GM19467 (cell line): ENCODE measurements around the gene PTPN18.
"Not testable (repeated sequence)": the region's sequence is repeated elsewhere in the genome, so short reads cannot be mapped to it uniquely, and the experiment has no call there.

Experiments
- ATAC-seq: cut with Tn5 transposase; IDR thresholded peaks from one replicate; pipeline ENCODE4 v1.9.1; 2021; ENCODE audit warnings: mild to moderate bottlenecking, moderate library complexity; ENCODE audit not compliant: unreplicated experiment

The PTPN18 gene, protein sequence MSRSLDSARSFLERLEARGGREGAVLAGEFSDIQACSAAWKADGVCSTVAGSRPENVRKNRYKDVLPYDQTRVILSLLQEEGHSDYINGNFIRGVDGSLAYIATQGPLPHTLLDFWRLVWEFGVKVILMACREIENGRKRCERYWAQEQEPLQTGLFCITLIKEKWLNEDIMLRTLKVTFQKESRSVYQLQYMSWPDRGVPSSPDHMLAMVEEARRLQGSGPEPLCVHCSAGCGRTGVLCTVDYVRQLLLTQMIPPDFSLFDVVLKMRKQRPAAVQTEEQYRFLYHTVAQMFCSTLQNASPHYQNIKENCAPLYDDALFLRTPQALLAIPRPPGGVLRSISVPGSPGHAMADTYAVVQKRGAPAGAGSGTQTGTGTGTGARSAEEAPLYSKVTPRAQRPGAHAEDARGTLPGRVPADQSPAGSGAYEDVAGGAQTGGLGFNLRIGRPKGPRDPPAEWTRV

DNA sequence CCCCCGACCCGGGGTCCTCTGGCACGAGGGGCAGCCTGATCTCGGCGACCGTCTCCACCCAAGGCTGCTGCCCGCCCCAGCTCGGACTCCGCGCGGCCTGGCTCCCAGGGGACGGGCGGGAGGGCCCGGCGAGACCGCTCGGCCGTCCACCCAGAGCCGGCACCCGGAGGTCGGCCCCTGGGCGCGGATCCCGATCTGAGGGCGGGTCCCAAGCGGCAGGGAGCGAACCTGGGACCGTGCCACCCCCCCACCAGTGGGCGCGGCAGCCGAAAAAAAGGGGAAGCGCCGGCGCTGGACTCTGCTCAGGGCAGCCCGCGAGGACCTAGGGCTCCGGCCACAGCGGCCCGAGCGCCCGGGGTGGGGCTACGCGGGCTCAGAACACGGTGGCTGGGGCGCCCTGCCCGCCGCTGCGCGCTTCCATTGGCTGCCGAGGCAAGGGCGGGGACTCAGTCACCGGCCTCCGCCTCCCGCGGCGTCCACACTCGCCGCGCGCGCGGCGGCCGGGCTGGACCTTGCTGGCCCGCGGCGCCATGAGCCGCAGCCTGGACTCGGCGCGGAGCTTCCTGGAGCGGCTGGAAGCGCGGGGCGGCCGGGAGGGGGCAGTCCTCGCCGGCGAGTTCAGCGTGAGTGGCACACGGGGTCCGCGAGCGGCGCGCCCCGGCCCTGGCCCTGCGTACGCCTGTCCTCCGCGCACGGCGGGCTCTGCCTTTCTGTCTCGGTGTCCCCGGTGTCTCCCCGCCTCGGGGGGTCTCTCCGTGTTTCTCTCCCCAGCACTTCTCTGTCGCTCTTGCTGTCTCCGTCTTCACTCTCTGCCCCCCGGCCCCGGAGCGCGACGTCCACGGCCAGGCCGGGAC is at the start of gene PTPN18:
PTPN18 (plus strand) TSS at position 479 of the 854 bp plus-strand sequence; CDS start at position 531, 52 bp downstream.
- ATAC-seq, result peak; percentile 89

DNA sequence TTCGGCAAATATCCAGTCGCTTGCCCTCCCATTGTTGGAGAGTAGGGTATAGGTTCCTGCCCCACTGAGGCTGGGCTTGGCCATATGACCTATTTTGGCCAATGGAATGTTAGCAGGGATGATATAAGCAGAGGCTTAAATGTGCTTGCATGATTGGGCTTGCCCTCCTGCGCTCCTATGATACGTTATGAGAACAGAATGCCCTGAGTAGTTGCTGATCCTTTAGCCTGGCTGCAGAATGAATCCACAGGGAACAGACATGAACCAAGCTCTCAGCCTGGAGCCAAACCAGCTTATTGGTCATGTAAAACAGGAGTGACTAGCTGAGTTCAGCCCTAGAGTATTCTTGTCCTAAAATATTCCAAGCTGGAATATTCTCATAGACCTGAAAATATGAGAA is 48.0 kb upstream of the PTPN18 start:
- no peak for ATAC-seq

DNA sequence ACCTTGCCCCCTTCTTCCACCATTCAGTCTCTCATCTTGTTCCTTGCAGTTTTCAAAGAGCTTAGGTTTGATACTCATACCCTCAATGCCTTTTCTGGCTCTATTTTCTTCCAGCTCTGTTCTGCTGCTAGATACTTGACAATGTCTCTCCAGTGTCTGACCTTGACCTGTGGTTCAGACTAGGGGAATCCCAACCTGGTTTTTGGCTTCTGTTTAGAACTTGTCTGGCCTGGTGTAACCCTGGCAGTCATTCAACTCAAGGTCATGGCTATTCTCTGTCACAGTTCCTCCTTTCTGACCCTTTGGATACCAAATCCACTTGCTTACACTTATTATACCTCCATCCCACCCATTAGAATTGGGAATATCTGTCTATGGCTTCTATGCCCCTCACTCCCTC is 45.0 kb upstream of the PTPN18 start:
- no peak for ATAC-seq

DNA sequence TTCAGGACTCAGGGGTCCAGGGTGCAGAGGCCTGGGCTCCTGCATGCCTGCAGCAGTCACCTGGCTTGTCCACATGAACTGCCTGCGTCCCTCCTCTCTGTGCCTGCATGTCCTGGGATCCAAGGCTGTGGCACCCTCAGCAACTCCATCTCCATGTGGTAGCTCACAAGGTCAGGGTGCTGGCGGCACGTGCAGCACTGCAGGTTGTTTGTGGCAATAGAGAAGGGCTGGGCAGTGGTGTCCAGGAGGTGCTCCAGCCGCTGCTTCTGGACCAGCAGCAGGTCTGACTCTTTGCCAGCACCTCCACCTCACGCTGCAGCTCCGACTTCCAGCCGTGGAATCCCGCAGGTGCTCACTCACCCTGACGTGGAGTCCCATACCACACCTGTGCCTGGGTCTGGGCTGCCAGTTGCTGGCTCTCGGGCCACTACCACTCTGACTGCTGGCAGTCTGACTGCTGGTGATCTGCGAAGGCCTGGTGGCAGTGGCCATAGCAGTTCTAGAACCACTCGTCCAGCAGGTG is 42.0 kb upstream of the PTPN18 start:
- ATAC-seq, result no peak

DNA sequence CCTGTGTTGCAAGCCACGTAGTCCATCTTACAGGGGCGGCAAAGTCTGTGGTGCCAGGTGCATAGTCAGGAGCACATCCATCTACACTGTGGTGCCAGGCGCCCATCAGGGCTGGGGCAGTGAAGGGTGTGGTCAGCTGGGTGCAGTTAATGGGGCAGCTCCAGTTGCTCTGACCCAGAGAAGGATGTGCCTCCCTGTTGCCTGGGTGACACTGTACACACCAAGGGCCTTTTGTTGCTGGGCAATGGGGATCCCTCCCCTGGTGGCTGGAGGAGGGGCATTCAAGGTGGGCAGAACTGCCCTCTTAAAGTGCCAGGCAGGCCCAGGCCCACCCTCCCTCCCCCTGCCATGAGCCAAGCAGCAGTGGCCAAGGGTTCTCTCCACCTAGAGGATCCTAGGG is 41.5 kb upstream of the PTPN18 start:
- ATAC-seq, result no peak

DNA sequence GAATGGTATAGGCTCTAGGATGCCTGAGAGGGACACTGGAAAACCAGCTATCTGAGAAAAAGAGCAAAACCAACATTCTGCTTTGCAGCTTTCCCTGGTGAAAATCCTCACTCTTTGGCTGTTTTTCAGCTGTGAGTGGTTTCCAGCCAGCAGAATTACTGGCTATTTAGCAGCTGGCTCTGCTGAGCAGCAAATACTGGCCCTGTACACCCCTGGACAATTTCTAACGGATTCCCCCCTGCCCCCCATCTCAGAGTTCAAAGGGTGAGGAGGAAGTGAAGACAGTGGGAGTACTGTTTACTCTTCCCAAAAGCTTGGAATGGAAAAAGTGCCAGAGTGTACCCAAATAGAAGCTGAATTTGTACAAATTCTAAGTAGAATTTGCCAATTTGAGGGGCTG is 39.3 kb upstream of the PTPN18 start:
- no peak for ATAC-seq

DNA sequence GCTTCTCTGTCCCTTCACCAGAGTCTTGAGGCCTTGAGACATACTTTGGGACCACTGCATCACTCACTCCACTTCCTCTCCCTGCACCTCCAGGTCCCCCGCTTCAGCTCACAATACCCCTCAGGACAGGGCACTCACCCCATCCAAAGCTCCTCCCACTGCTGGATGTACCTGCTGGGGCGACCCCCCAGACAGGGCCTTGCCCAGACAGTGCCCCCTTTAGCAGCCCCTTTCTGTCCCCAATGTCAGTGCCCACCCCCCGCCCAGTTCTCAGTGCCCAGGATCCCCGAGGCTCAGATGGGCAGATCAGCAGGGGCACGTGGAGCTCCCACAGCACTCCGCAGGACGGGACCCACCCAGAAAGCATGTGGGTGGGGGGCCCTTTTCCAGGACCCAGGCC is 37.0 kb upstream of the PTPN18 start:
- ATAC-seq, result no peak

DNA sequence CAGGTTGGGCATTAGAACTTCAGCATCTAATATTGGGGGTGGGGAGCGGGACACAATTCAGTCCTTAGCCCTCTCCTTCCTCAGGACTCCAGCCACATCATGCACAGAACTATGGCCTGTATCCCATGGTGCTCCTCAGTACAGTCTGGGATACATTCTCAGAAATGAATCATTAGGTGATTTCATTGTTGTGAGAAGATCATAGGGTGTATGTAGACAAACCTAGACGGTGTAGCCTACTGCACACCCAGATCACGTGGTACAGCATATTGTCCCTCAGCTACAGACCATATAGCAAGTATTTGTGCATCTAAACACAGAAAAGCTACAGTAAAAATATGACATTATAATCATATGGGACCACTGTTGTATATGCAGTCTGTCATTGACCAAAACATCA is 36.3 kb upstream of the PTPN18 start:
- no peak for ATAC-seq

DNA sequence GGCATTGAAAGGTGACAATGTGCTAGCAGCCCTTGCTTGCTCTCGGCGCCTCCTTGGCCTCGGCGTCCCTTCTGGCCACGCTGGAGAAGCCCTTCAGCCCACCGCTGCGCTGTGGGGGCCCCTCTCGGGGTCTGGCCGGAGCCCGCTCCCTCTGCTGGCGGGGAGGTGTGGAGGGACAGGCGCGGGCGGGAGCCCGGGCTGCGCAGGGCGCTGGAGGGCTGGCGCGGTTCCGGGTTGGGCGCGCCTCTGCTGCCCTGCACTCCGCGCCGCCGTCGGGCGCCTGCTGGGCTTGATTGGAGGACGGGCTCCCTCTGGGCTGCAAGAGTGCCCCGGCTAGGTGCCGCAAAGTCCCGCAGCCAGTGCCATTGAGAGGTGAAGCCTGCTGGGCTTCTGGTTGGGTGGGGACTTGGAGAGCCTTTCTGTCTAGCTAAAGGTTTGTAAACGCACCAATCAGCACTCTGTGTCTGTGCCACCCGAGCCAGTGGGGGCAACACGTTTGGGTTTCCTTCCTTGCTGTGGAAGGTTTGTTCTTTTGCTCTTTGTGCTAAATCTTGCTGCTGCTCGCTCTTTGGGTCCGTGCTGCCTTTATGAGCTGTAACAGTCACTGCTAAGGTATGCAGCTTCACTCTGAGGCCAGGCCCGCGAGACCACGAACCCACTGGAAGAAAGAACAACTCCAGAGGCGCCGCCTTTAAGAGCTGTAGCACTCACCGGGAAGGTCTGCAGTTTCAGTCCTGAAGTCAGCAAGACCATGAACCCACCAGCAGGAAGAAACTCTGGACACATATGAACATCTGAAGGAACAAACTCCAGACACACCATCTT is 27.9 kb upstream of the PTPN18 start:
- ATAC-seq, result no peak

DNA sequence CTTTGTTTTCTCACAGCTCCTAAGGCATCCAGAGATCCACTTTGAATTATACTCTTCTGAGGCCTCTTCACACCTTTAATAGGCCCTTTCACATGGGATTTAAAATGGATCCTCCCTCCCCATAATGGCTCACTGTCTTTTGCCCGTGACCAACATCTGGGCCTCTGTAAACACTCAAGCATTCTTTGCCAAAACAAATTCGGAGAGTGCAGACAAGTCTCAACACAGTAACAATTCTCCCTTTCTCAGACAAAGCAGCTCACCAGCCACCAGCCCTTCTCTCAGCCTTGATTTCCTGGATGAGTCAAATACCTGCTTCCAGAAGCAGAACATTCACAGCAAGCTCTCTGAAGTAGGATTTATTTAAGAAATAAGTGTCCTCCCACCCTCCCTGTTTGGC is 27.1 kb upstream of the PTPN18 start:
- no peak for ATAC-seq

DNA sequence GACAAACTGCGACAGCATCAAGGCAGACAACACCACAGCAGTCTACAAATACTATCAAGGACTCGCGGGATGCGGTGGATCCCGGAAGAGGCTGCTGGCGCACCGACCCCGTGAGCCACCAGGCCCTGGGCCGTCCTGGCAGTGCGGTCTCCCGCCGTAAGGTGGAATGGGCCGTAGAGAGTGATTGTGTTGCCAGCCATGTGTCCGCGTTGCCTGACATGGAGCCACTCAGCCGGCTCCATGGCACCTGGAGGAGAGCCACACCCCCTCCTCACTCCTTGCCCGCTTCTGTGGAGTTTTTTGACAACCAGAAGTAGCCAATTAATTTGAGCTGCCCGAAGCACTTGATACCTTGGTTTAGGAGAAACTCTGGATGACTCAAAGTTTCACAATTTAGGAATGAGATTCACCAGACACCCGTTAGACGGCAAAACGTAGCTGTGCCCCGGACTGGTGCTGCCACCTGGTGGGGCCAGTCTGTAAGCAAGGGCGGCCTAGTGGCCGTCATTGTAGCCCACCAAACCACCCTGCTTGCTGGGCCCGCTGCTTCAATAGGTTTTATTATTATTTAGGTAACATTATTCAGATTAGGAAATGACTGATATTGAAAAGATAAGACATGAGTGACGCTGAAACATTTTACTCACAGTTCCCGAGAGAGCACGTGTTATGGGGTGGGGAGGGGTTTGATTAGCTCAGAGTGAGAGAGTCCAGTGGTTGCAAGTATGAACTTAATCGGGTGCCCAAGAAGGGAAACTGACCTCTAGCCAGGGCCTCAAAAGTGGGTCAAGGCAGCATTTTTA is 23.4 kb upstream of the PTPN18 start:
- peak; percentile 78 for ATAC-seq

DNA sequence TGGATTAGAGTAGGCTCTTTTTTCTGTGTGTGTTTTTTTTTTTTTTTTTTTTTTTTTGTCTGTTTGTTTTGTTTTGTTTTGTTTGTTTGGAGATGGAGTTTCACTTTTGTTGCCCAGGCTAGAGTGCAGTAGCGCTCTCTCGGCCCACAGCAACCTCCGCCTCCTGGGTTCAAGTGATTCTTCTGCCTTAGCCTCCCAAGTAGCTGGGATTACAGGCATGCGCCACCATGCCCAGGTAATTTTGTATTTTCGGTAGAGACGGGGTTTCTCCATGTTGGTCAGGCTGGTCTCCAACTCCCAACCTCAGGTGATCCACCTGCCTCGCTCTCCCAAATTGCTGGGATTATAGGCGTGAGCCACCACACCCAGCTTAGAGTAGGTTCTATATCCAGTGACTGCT is 22.6 kb upstream of the PTPN18 start:
- not testable (repeated sequence) for ATAC-seq

DNA sequence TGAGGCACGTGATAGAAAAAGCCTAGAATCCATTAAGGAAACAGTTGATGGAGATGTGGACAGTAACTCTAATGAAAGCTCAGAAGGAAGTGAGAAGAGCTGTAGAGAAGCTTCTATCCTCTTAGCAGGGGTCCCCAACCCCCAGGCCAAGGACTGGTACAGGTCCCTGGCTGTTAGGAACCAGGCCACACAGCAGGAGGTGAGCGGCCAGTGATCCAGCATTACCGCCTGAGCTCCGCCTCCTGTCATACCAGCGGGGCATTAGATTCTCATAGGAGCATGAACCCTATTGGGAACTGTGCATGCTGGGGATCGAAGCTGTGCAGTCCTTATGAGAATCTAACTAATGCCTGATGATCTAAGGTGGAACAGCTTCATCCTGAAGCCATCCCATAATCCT is 21.8 kb upstream of the PTPN18 start:
- no peak for ATAC-seq

DNA sequence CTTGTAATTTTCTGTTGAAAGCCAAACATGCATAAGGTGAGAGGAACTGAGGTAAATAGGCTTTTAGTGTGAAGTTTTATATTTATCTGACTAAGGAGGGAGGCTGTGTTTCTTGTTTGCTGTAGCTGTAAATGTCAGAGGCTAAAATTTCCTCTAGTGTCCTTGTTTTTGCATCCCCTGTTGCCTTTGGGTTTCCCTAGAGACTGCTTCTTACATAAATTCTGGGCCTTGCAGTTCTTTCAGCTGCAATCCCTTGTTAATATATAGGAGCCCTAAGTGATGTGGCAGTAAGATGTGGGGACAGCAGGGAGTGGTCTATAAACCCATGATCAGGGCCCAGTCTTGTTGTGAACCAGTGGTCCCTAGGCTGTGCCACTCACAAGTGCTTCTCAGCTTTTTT is 20.6 kb upstream of the PTPN18 start:
- ATAC-seq, result no peak

DNA sequence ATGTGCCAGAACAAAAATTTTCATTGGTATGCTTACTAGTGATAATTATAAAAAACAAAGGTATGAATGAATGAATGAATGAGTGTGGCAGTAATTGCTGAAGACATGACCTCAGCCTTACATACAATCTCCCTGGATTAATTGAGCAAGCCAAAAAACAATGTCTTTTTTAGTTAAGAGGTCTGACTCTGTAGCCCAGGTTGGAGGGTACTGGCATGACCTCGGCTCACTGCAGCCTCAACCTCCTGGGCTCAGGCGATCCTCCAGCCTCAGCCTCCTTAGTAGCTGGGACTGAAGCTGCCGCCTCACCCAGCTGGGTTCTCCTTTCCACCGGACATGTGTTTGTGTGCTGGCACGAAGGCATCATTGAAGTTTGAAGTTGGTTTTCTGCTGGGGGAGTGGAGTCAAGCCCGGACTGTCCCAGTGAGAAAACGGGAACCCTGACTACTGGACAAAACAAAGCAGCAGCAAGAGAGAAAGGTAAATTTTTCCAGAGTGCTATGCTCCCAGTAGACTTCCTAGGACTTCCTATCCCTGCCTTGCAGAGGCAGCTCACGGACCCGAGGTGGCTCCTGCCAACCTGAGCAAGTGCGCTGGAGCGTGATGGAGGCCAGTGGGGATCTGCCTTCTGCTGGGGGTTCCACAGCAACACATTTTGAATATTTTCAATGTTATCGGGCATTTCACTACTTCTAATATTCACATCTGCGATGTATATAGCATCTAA is 19.5 kb upstream of the PTPN18 start:
- ATAC-seq, result no peak

DNA sequence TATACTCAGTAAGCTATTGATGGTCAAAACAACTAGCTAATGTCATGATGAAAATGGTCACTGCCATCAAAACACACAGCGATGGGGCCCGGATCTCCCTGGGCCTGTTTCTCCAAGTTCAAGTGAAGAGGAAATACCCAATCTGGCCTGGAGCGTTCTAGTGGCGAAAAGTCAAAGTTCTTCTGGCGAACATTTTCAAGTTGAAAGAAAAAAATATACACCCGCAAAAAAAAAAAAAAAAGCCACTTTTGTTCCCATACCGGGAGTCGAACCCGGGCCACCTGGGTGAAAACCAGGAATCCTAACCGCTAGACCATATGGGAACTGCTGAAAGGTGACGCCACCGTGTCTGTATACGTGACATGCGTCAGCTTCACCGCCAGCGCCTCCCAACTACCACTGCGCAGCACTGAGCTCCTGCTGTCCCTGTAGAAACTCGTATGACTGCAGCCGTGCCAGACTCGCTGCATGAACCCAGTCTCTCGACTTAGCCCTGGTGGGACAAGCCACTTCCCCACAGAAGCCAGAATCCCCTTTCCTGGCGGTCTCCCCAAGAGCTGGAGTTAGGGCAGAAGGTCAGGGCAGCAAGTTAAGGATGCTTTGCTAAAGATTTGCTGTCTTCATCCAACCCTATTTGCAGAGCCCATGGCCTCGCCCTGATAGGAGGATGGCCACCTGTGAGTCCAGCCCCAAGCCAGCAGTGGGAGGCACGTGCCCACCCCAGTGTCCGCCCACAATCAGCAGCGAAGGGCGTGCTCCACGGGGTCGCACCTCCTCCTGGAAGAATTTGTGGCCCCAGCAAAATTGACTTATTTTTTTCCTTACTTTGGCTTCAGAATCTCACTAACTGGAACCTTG is 18.8 kb upstream of the PTPN18 start:
- ATAC-seq, result no peak

DNA sequence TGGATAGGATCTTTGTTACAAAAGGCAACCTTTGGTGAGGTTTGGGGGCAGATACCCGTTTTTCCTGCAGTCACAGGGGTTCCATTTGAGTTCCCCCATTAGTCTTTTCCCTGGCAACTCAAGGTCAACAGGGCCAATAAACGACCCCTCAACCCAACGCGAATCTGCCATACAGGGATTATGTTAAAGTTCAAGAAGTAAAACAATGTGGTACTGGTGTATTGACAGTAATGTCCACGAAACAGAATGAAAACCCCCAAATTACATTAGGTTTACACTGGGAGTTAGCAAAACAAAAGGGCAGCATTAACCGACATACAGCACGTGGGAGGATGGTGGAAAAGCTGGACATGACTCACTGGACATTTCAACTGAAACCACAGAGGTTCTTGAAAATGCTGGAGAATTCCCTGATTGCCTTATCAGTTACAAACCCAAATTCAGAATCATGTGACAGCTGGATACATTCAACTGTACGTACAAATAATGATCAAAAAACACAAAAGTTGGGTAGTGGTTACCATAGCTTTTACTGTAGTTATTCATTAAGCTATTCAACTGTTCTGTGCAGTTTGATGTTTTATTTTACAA is 18.0 kb upstream of the PTPN18 start:
- no peak for ATAC-seq

DNA sequence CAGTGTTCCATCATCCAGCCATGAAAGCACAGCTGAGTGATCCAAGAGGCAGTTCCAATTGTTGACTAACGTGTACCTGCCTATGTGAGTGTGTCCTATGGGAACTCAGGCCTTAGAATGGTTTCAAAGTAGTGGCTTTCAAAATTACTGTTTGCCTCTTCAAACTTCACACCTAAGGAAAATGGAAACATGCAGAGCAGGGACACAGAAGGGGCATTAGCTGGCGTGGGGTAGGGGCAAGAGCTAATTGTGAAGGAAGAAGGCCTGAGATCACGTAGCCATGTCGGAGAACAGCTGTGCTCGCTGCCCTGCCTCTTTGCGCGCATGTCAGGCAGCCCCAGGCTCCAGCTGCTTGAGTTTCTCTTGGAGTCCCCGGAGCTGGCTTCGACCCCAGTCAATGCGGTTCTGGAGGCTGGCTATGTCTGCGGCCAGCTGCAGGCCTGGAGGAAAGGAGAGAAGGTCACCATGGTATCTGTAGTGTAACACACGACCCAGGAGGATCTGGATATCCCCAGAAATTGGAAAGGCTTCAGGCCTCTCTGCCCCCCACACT is 17.0 kb upstream of the PTPN18 start:
- no peak for ATAC-seq
